HG02678 (cell line): ENCODE results near the gene DNASE2.

Experiments used
- ATAC-seq: cut with Tn5 transposase; IDR thresholded peaks from one replicate; pipeline ENCODE4 v1.9.1; 2021; ENCODE audit warnings: mild to moderate bottlenecking, moderate library complexity; ENCODE audit not compliant: unreplicated experiment

Gene DNASE2

GRCh38 chr19:12886969-12887747, 5.9 kb upstream of the DNASE2 start, which contains the start of gene KLF1:
KLF1 (minus strand) TSS chr19:12887201; CDS start chr19:12887140, 61 bp downstream.
- no peak for ATAC-seq

DNA sequence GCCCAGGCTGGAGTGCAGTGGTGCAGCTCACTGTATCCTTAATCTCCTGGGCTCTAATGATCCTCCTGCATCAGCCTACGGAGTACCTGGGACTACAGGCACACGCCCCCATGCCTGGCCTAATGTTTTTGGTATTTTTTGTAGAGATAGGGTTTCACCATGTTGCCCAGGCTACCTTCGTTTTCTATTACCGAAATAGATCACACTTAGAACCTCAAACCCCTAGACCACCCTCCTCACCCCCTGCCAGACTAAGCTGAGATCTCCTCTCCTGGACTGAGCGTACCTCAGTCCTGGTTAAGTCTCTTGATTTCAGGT, 5.4 kb upstream of the DNASE2 start:
- no peak for ATAC-seq

- no peak for ATAC-seq
Measured at GRCh38 chr19:12885749-12886650, 4.8 kb upstream of the DNASE2 start.

GRCh38 chr19:12884926-12885748, 3.9 kb upstream of the DNASE2 start:
- no peak for ATAC-seq

- ATAC-seq = no peak
Measured at GRCh38 chr19:12884627-12884925, 3.3 kb upstream of the DNASE2 start.

GRCh38 chr19:12884202-12884601, 3.0 kb upstream of the DNASE2 start:
- no peak for ATAC-seq

DNA sequence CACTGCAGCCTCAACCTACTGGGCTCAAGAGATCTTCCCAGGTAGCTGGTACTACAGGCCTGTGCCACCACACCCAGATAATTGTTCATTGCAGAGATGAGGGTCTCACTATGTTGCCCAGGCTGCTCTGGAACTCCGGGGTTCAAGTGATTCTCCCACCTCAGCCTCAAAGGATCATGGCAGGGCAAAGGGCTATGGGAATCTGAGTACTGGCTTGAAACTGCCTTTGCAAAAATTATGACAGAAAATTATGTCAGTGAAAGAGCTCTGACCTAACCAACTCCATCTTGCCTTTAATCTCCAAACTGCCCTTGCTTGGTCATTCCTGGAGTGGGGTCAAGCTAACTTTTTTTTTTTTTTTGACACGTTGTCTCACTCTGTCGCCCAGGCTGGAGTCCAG, 1.3 kb upstream of the DNASE2 start:
- no peak for ATAC-seq

DNA sequence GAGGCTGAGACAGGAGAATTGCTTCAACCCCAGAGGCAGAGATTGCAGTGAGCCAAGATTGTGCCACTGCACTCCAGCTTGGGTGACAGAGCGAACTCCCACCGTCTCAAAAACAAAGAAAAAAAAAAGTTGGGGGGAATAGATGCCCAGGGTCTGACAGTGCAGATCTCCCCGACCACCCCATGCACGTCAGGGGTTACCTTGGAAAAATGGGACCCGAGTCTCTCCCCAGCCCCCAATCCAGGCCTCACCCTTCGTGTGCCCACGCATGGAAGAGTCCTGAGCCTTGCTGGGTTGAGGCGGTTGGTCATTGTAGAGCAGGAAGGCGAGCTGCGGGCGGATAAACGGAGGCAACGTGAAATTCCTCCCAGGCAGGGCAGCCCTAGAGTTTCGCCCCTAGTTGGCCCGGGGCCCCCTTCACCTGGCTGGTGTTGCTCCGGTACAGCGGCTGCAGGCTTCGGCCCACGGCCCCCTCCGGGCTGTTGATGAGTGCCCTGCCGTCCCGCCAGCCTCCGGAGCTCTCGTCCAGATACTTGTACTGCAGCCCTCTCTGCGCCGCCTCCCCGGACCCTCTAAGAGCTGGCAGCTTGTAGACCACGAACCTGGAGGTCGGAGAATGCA, 588 bp downstream of the DNASE2 start:
- ATAC-seq = no peak

DNA sequence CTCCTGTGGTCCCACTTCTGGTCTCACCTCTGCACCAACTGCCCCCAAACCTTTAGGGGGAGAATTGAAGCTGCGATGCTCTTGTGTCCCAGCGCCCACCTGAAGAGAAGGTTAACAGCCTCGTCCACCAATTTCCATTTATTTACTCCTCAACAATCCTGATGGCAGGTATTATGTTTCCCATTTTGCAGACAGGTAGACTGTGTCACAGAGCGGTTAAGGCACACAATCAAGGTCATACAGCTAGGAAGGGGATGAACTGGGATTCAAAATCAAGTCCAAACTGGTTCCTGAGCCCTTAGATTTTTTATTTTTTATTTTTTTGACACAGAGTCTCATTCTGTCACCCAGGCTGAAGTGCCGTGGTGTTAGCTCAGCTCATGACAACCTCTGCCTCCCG, 6.2 kb downstream of the DNASE2 start:
- ATAC-seq = no peak

- ATAC-seq = no peak
Measured at GRCh38 chr19:12873891-12874745, 7.1 kb downstream of the DNASE2 start.

DNA sequence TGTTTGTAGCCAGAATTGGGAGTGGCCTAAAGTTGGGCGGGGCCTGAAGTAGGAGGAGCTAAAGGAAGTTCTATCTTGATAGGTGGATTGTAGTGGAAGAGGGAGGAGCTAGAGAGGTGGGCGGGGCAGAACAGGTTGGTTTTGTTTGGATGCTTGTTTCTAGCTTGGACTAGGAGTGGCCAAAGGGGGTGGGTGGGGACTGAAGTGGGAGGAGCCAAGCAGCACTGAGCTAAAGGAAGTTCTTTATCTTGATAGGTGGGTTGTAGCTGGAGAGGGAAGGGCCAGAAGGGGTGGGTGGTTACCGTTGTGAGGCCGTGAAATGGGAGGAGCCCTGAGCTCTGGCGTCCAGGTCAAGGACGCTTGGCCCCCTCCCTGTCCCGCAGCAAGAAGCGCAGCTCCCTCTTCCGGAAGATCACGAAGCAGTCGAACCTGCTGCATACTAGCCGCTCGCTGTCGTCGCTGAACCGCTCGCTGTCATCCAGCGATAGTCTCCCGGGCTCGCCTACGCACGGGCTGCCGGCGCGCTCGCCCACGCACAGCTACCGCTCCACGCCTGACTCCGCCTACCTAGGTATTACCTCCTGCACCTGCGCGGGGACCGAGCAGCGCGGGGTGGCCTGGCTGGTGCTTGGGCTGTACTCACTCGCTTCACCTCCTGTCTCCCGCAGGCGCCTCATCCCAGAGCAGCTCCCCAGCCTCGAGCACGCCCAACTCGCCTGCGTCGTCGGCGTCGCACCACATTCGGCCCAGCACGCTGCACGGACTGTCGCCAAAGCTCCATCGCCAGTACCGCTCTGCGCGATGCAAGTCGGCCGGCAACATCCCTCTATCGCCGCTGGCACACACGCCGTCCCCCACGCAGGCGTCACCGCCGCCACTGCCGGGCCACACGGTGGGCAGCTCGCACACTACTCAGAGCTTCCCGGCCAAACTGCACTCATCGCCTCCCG, 8.0 kb downstream of the DNASE2 start:
- no peak for ATAC-seq

DNA sequence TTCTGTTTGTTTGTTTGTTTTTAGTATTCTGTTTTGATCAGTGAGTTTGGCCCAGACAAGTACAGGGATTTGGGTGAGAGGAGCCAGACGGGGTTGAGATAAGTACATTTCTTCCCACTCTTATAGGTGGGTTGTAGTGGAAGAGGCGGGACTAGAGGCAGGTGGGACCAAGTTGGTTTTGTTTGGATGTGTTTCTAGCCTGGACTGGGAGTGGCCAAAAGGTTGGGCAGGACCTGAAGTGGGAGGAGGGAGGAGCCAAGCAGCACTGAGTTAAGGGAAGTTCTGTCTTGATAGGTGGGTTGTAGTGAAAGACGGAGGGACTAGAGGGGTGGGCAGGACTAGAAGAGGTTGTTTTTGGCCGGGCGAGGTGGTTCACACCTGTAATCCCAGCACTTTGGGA, 9.0 kb downstream of the DNASE2 start:
- ATAC-seq = no peak

- no peak for ATAC-seq
Measured at GRCh38 chr19:12871681-12872080, 9.6 kb downstream of the DNASE2 start.

DNA sequence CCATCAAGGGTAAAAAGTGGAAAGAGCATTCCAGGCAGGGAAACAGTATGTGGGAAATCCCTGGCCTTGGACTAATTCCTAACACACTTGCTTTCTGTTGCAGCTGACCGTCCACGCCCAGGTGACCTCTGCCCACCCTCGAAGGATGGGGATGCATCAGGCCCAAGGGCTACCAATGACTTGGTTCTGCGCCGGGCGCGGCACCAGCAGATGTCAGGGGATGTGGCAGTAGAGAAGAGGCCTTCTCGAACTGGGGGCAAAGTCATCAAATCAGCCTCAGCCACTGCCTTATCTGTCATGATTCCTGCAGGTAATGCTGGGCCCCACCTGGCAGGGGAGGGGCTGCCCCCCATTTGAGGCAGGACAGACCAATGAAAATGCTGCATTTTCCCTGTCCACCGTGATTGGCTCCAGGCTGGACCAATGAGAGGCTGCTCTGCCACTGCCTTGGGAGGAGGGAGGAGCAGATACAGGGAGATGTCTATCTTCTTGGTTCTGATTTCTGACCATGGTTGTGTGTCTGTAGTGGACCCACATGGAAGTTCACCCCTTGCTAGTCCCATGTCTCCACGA, 12.6 kb downstream of the DNASE2 start:
- ATAC-seq = no peak

GRCh38 chr19:12867120-12868099, 13.8 kb downstream of the DNASE2 start:
- ATAC-seq = peak; percentile 67

DNA sequence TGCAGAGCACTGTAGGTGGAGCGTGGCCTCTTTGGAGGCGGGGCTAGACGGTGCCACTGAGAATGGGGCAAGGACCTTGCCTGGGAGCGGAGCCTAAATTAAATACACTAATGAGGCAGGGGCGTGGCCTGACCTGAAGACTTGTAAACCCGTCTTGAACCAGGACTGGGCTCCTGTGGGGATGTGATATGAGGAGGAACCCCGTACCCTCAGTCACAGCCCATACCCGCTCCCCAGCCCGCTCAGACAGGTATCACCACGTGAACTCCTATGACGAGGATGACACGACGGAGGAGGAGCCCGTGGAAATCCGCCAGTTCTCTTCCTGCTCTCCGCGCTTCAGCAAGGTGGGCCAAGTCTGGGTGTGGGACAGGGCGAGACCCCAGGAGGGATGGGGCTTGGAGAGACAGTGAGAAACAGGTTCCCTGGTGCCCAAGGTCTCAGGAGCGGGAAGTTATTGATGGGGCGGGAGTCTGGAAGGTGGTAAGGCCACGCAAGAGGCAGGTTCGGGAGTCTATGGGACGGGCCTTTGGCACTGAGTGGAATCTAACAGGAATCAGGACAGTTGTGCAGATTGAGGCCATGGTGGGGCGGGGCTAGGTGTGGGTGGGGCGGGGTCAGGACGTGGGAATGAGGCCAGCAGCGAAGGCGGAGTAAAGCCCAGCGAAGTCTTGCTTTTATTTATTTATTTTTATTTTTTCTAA, 14.7 kb downstream of the DNASE2 start:
- no peak for ATAC-seq
